SK-N-SH (cell line): Measurements from ENCODE around the gene FMN2.
A peak's percentile ranks its signal among the peaks of the same experiment; 100 is the strongest.

ENCODE experiments used
- CTCF ChIP-seq: fragments of 200-600 bp; sonication (generic); IDR thresholded peaks from 2 replicates; pipeline ENCODE4 v1.6.1; 2017; ENCODE audit warnings: antibody characterized with exemption, mild to moderate bottlenecking, moderate library complexity
- EP300 ChIP-seq, 2 experiments: IDR thresholded peaks; 2 replicates each; pipeline versions ENCODE4 v1.4.0 to v1.6.1; 2012; ENCODE audit warnings: borderline replicate concordance in 1 of 2, low read depth in 1 of 2, low read length in 1 of 2
- FOXM1 ChIP-seq: IDR thresholded peaks from 2 replicates; pipeline ENCODE4 v1.4.0; 2012; ENCODE audit warnings: low read depth, mild to moderate bottlenecking
- GATA2 ChIP-seq: sonication (generic); formaldehyde crosslinking; IDR thresholded peaks from 2 replicates; pipeline ENCODE4 v1.5.0; 2020; ENCODE audit warnings: mild to moderate bottlenecking, missing genetic modification reagents
- MAX ChIP-seq: IDR thresholded peaks from 2 replicates; pipeline ENCODE4 v1.4.0; 2012; ENCODE audit warnings: low read depth
- NRF1 ChIP-seq: IDR thresholded peaks from 2 replicates; pipeline ENCODE4 v1.6.1; 2012; ENCODE audit warnings: low read depth, mild to moderate bottlenecking, low read length
- PBX3 ChIP-seq: IDR thresholded peaks from 2 replicates; pipeline ENCODE4; 2012
- POLR2AphosphoS5 ChIP-seq: IDR thresholded peaks from 2 replicates; pipeline ENCODE4 v1.6.1; 2012; ENCODE audit warnings: low read depth, low read length
- RAD21 ChIP-seq: IDR thresholded peaks from 2 replicates; pipeline ENCODE4 v1.6.1; 2012; ENCODE audit warnings: mild to moderate bottlenecking, low read length
- SIN3A ChIP-seq: IDR thresholded peaks from 2 replicates; pipeline ENCODE4 v1.6.1; 2012; ENCODE audit warnings: low read depth, mild to moderate bottlenecking, low read length, moderate library complexity, borderline replicate concordance
- USF1 ChIP-seq: IDR thresholded peaks from 2 replicates; pipeline ENCODE4 v1.4.0; 2012; ENCODE audit warnings: low read depth, borderline replicate concordance
- USF2 ChIP-seq: fragments of 150-350 bp; IDR thresholded peaks from 2 replicates; pipeline ENCODE4 v1.6.1; 2017; ENCODE audit warnings: antibody characterized with exemption, low read length, low read depth, borderline replicate concordance
- YY1 ChIP-seq: IDR thresholded peaks from 2 replicates; pipeline ENCODE4 v1.4.0; 2012; ENCODE audit warnings: low read depth, mild to moderate bottlenecking
- ZBTB33 ChIP-seq: IDR thresholded peaks from 2 replicates; pipeline ENCODE4 v1.4.0; 2012; ENCODE audit warnings: low read depth, borderline replicate concordance

GRCh38 chr1:240099748-240100147 is 8.1 kb downstream of the FMN2 start:
- TF ChIP-seq YY1 (no peak), CTCF (no peak), RAD21 (no peak), EP300 (IDR thresholded peaks at IDR 0.05; ENCODE audit: borderline replicate concordance in 1 of 2, low read depth in 1 of 2, low read length in 1 of 2) (no peak), NRF1 (no peak), POLR2AphosphoS5 (no peak), USF2 (no peak), GATA2 (CRISPR knock-in tag) (no peak), SIN3A (no peak), PBX3 (peak; percentile 62; the same call in 1 of the 2 replicates), FOXM1 (no peak), MAX (no peak), ZBTB33 (no peak), USF1 (no peak)
